GM12864 (cell line): ENCODE results near the gene PIR.

Experiments used
- DNase-seq: peaks from one replicate; pipeline ENCODE4 v3.0.0-alpha.2; 2011; ENCODE audit warnings: low read depth
- H3K4me3 ChIP-seq: 2 replicates; pipeline ENCODE4 v1.5.1; 2011; ENCODE audit warnings: mild to moderate bottlenecking, low read depth, low read length, control low read depth
- CTCF ChIP-seq: IDR thresholded peaks from 2 replicates; pipeline ENCODE4 v1.5.1; 2011; ENCODE audit warnings: low read depth, mild to moderate bottlenecking, moderate library complexity, low read length, control low read depth, inconsistent platforms; ENCODE audit errors: missing control alignments

PIR gene

DNA sequence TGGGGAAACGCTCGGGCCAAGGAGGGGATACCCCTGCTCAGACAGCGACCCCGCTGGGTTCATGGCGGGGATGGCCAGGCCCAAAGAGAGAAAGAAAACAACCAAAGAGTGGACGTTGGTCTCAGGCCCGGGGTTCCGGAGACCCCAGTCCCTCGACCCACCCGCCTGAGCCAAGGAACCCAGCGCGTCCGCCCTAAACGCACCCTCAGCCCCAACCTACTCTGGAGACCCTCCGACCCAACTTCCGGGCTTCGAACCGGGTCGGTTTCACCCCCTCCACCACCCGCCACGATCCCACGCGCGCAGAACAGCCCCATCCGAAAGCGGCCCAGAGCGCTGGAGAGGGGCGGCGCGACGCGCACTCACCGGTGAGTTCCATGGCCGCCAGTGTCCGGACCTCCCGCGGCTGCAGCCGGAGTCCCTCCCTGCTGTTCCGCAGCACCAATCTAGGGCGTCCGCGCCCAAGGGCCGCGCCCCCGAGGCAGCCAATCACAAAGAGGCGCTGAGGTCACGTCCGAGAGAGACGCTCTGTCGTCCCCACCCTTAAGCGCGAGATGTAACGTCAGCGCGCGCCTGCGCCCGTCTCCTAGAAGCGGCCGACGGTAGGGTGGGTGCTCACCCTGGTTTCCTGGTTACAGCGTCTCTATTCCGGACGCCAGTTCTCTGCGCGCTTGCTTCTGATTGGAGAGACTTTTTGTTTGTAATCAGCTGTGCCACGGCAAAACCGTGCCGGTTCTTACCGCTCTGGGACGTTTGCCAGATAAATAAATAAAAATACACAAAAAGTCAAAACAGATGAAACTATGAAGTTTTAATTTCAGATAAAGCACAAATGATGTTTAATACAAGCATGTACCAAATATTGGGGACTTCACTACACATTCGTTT is 157.8 kb downstream of the PIR start, which contains the start of gene PIGA:
Gene PIGA (minus strand): TSS at position 389 of the 888 bp plus-strand sequence. CDS start 3,593 bp downstream, outside the sequence.
- no peak for TF ChIP-seq CTCF
- H3K4me3 ChIP-seq, result peak within 1 kb of the TSS; percentile 93
- peak; percentile 82 for DNase-seq
